ENCODE measurements around the gene GSG1L.

Gene GSG1L

GRCh38 chr16:27759301-27759871 lies 304.1 kb downstream of the GSG1L start:
- Mint-ChIP-seq H3K4me3 (no peak overlapping the region), H3K9me3 (no peaks in the 10 kb centered on the region), H3K4me1 (ENCODE audit: low read depth) (no peaks in the 10 kb centered on the region), H3K36me3 (ENCODE audit: low read depth) (peaks cover 49% of the 10 kb centered on the region), H3K27ac (no peak overlapping the region), H3K27me3 (no peaks in the 10 kb centered on the region)
- DNase-seq = no peak

DNA sequence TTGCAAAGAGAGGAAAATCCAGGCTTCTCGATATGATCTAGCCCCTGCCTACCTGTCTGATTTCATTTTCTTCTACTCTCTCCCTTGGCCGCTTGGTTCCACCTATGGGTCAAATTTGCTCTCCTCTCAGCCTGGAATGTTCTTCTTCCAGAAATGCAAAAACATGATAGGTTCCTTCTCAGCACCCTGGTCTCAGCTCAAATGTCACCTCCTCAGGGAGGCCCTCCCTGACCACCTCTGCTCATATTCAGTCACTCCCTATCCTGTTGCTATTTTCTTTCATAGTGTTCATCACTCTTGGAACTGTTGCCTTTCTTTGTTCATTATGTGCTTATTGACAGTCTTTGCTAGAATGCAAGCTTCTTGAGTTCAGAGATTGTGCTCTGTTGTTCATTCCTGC lies 305.0 kb downstream of the GSG1L start:
- H3K27me3 Mint-ChIP-seq = no peaks in the 10 kb centered on the region
- H3K4me3 Mint-ChIP-seq = no peak overlapping the region

GRCh38 chr16:27756206-27756970 lies 307.1 kb downstream of the GSG1L start:
- no peak overlapping the region for H3K4me3 Mint-ChIP-seq
- H3K27me3 Mint-ChIP-seq = no peaks in the 10 kb centered on the region
- no peaks in the 10 kb centered on the region for H3K4me1 Mint-ChIP-seq (ENCODE audit: low read depth)
- no peak for DNase-seq
- no peak overlapping the region for H3K27ac Mint-ChIP-seq
- H3K9me3 Mint-ChIP-seq = no peaks in the 10 kb centered on the region
- peaks cover 25% of the 10 kb centered on the region for H3K36me3 Mint-ChIP-seq (ENCODE audit: low read depth)

More for the DNA sequence above, 305.0 kb downstream of the GSG1L start:
- no peak for DNase-seq
- Mint-ChIP-seq H3K36me3 (ENCODE audit: low read depth) (peaks cover 42% of the 10 kb centered on the region), H3K27ac (no peak overlapping the region), H3K4me1 (ENCODE audit: low read depth) (no peaks in the 10 kb centered on the region), H3K9me3 (no peaks in the 10 kb centered on the region)

GRCh38 chr16:27754788-27755690 lies 308.5 kb downstream of the GSG1L start:
- Mint-ChIP-seq H3K4me3 (no peak overlapping the region), H3K36me3 (ENCODE audit: low read depth) (peaks cover 24% of the 10 kb centered on the region), H3K27me3 (no peaks in the 10 kb centered on the region), H3K27ac (no peak overlapping the region), H3K9me3 (no peaks in the 10 kb centered on the region), H3K4me1 (ENCODE audit: low read depth) (no peaks in the 10 kb centered on the region)
- no peak for DNase-seq

- no peak overlapping the region for H3K4me3 Mint-ChIP-seq
These were observed 310.0 kb downstream of the GSG1L start for GRCh38 chr16:27753563-27753962.

GRCh38 chr16:27752241-27752640 lies 311.3 kb downstream of the GSG1L start:
- no peak for DNase-seq
- H3K4me1 Mint-ChIP-seq (ENCODE audit: low read depth) = peaks cover 6% of the 10 kb centered on the region
- H3K27ac Mint-ChIP-seq = no peak overlapping the region
- H3K27me3 Mint-ChIP-seq = no peaks in the 10 kb centered on the region
- peaks cover 22% of the 10 kb centered on the region for H3K36me3 Mint-ChIP-seq (ENCODE audit: low read depth)
- no peak overlapping the region for H3K4me3 Mint-ChIP-seq
- no peaks in the 10 kb centered on the region for H3K9me3 Mint-ChIP-seq

More at GRCh38 chr16:27753563-27753962, 310.0 kb downstream of the GSG1L start:
- H3K36me3 Mint-ChIP-seq (ENCODE audit: low read depth) = peaks cover 28% of the 10 kb centered on the region
- H3K27me3 Mint-ChIP-seq = no peaks in the 10 kb centered on the region
- no peaks in the 10 kb centered on the region for H3K9me3 Mint-ChIP-seq
- H3K4me1 Mint-ChIP-seq (ENCODE audit: low read depth) = peaks cover 4% of the 10 kb centered on the region
- DNase-seq = no peak
- H3K27ac Mint-ChIP-seq = no peak overlapping the region

DNA sequence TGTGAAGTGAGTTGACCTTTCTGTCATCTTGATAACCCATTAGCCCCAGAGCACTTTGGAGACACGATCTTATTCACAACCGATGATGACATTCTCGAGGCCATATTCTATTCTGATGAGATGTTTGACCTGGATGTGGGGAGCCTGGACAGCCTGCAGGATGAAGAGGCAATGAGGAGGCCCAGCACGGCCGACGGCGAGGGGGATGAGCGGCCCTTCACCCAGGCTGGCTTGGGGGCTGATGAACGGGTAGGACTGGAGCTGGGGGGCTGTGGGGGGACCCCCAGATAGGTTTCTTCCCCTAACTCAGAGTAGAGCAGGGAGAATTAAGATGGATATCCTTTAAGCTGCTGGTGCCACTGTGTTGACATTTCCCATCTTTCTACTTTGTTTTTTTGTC lies 311.8 kb downstream of the GSG1L start:
- no peak overlapping the region for H3K27ac Mint-ChIP-seq
- peaks cover 19% of the 10 kb centered on the region for H3K36me3 Mint-ChIP-seq (ENCODE audit: low read depth)

GRCh38 chr16:27751233-27751632 lies 312.3 kb downstream of the GSG1L start:
- Mint-ChIP-seq H3K9me3 (no peaks in the 10 kb centered on the region), H3K27ac (no peak overlapping the region), H3K27me3 (no peaks in the 10 kb centered on the region)

More for the DNA sequence above, 311.8 kb downstream of the GSG1L start:
- Mint-ChIP-seq H3K4me3 (no peak overlapping the region), H3K27me3 (no peaks in the 10 kb centered on the region), H3K9me3 (no peaks in the 10 kb centered on the region), H3K4me1 (ENCODE audit: low read depth) (peaks cover 6% of the 10 kb centered on the region)
- DNase-seq = no peak

GRCh38 chr16:27749946-27750345 lies 313.6 kb downstream of the GSG1L start:
- no peak overlapping the region for H3K4me3 Mint-ChIP-seq

More at GRCh38 chr16:27751233-27751632, 312.3 kb downstream of the GSG1L start:
- Mint-ChIP-seq H3K36me3 (ENCODE audit: low read depth) (peaks cover 17% of the 10 kb centered on the region), H3K4me3 (no peak overlapping the region), H3K4me1 (ENCODE audit: low read depth) (peaks cover 6% of the 10 kb centered on the region)
- DNase-seq = no peak

GRCh38 chr16:27749547-27749875 lies 314.0 kb downstream of the GSG1L start:
- H3K36me3 Mint-ChIP-seq (ENCODE audit: low read depth) = peaks cover 10% of the 10 kb centered on the region
- no peaks in the 10 kb centered on the region for H3K9me3 Mint-ChIP-seq
- no peak overlapping the region for H3K27ac Mint-ChIP-seq
- DNase-seq = no peak
- no peaks in the 10 kb centered on the region for H3K27me3 Mint-ChIP-seq
- peaks cover 6% of the 10 kb centered on the region for H3K4me1 Mint-ChIP-seq (ENCODE audit: low read depth)
- H3K4me3 Mint-ChIP-seq = no peak overlapping the region

More at GRCh38 chr16:27749946-27750345, 313.6 kb downstream of the GSG1L start:
- H3K27ac Mint-ChIP-seq = no peak overlapping the region
- no peaks in the 10 kb centered on the region for H3K9me3 Mint-ChIP-seq
- H3K4me1 Mint-ChIP-seq (ENCODE audit: low read depth) = peaks cover 6% of the 10 kb centered on the region
- no peak for DNase-seq
- no peaks in the 10 kb centered on the region for H3K27me3 Mint-ChIP-seq
- H3K36me3 Mint-ChIP-seq (ENCODE audit: low read depth) = peaks cover 13% of the 10 kb centered on the region

DNA sequence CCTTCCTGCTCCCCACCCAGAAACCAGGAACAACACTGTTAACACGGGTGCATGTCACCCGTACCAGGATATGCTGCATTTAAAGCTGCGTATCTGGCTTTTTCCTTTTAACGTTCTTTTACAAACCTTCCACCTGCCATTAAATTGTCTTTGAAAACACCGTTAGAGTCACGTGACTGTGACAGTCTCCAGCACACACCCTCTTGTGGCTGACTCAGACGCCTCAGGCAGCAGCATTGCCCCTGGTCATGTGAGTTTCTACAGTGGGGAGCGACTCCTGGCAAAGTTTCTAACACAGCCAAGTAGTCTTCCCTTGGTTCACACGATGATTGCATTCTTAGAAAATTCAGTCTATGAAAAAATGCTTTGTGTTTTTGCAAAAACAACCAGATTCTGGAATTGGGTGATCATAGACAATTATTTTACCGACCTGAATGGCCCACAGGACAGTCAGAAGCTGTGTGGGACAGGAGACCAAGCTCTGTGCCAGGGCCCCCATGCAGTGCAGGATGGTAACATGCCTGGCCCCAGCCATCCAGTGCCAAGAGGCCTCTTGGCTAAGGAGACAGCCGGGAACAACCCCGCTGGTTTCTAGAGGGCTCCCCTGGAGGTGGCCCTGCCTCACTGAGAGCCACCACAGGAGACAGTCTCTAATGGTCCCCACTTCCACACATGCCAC lies 314.5 kb downstream of the GSG1L start:
- no peak overlapping the region for H3K4me3 Mint-ChIP-seq
- H3K27ac Mint-ChIP-seq = no peak overlapping the region
- DNase-seq = peak; percentile 34

GRCh38 chr16:27747946-27748345 lies 315.6 kb downstream of the GSG1L start:
- Mint-ChIP-seq H3K4me3 (no peak overlapping the region), H3K27ac (no peak overlapping the region), H3K27me3 (no peaks in the 10 kb centered on the region), H3K4me1 (ENCODE audit: low read depth) (peaks cover 6% of the 10 kb centered on the region), H3K36me3 (ENCODE audit: low read depth) (peaks cover 10% of the 10 kb centered on the region), H3K9me3 (no peaks in the 10 kb centered on the region)
- no peak for DNase-seq

More for the DNA sequence above, 314.5 kb downstream of the GSG1L start:
- Mint-ChIP-seq H3K4me1 (ENCODE audit: low read depth) (peaks cover 6% of the 10 kb centered on the region), H3K27me3 (no peaks in the 10 kb centered on the region), H3K36me3 (ENCODE audit: low read depth) (peaks cover 8% of the 10 kb centered on the region), H3K9me3 (no peaks in the 10 kb centered on the region)

DNA sequence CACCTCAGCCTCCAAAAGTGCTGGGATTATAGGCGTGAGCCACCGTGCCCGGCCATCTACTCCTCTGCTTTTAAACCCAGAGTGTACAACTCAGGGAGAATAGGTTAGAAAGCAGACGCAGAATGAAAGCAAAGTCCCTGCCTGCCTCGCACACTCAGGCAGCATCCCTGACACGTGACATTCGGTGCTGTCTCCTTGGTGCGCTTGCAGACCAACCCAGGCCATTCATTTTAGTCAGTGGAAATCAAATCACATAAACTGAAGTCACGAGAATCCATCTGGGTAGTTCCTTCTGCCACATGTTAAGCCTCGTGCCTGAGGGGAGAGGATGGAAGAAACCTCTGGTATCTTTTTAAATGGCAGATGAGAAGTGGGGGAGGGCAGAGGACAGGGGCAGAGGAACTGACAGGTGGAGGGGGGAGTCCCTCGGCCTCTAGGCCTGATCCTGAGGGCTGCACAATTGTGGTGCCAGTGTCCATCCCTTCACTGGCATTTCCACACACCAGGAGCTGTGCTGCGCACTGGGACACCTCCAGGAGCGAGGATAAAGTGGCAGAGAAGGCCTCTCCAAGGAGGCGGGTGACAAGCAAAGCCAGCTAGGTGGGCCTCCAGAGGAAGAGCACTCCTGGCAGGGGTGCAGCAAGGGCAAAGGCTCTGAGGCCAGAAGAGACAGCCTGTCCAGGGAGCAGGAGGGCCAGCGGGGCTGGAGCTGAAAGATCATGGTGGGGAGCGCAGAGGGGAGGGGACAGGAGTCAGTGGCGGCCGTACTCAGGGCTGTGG lies 317.2 kb downstream of the GSG1L start:
- no peaks in the 10 kb centered on the region for H3K9me3 Mint-ChIP-seq
- H3K4me3 Mint-ChIP-seq = no peak overlapping the region
- no peak overlapping the region for H3K27ac Mint-ChIP-seq
- peaks cover 17% of the 10 kb centered on the region for H3K36me3 Mint-ChIP-seq (ENCODE audit: low read depth)
- DNase-seq = no peak
- H3K4me1 Mint-ChIP-seq (ENCODE audit: low read depth) = peaks cover 6% of the 10 kb centered on the region
- H3K27me3 Mint-ChIP-seq = no peaks in the 10 kb centered on the region
